ENCODE data around the gene PLAGL2.

PLAGL2 gene

DNA sequence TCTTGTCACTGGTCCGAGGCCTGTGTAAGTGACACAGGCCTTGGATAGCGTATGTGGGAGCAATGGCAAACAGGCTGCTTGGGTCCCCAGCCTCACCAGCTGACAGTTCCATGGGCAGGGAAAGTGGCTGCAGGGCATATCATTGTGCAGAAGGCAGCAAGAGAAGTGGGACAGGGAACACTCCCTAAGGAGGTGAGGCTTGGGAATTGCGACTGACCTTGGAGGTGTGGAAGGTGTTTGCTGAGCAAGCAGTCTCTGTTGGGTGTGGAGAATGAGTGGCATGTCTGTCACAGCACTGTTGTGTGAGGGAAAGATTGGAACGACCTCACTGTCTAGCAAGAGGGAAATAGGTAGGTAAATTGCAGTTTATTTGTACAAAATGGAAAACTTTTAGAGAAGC is 16.9 kb upstream of the PLAGL2 start:
- no peak overlapping the region for H3K4me3 ChIP-seq (ENCODE audit: low read length, poor library complexity, severe bottlenecking)
- no peaks in the 10 kb centered on the region for H3F3A ChIP-seq (ENCODE audit: low read depth)
- H4K20me1 ChIP-seq (ENCODE audit: insufficient read depth, low read length, poor library complexity, severe bottlenecking) = no peaks in the 10 kb centered on the region
- H3K4me2 ChIP-seq (ENCODE audit: low read depth, low read length, poor library complexity, severe bottlenecking) = no peak overlapping the region
- H3K4me1 ChIP-seq (ENCODE audit: insufficient read depth, low read length, poor library complexity, severe bottlenecking) = no peaks in the 10 kb centered on the region
- H3K79me2 ChIP-seq (ENCODE audit: insufficient read depth, low read length) = no peaks in the 10 kb centered on the region
- no peaks in the 10 kb centered on the region for H3K9me2 ChIP-seq (replicated peaks; ENCODE audit: low read depth, low read length)
- TF ChIP-seq EZH2phosphoT487 (IDR thresholded peaks at IDR 0.05; ENCODE audit: borderline replicate concordance) = no peak
- TF ChIP-seq, protein P1, sequence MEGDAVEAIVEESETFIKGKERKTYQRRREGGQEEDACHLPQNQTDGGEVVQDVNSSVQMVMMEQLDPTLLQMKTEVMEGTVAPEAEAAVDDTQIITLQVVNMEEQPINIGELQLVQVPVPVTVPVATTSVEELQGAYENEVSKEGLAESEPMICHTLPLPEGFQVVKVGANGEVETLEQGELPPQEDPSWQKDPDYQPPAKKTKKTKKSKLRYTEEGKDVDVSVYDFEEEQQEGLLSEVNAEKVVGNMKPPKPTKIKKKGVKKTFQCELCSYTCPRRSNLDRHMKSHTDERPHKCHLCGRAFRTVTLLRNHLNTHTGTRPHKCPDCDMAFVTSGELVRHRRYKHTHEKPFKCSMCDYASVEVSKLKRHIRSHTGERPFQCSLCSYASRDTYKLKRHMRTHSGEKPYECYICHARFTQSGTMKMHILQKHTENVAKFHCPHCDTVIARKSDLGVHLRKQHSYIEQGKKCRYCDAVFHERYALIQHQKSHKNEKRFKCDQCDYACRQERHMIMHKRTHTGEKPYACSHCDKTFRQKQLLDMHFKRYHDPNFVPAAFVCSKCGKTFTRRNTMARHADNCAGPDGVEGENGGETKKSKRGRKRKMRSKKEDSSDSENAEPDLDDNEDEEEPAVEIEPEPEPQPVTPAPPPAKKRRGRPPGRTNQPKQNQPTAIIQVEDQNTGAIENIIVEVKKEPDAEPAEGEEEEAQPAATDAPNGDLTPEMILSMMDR (conservative IDR thresholded peaks at IDR 0.05; ENCODE audit: low read length) = no peak
- no peak overlapping the region for H2AFZ ChIP-seq (ENCODE audit: low read length)
- no peaks in the 10 kb centered on the region for H3K9me3 ChIP-seq (ENCODE audit: insufficient read depth, low read depth, low read length)
- H3K27me3 ChIP-seq (ENCODE audit: insufficient read depth, low read length, poor library complexity, severe bottlenecking) = no peaks in the 10 kb centered on the region
- peaks cover 42% of the 10 kb centered on the region; the same call in 1 of the 2 replicates for H3K36me3 ChIP-seq (ENCODE audit: insufficient read depth, low read length)
- no peak overlapping the region for H3K9ac ChIP-seq (ENCODE audit: low read depth, low read length, poor library complexity, severe bottlenecking)

- no peaks in the 10 kb centered on the region for H3K4me1 ChIP-seq (ENCODE audit: insufficient read depth, low read length, poor library complexity, severe bottlenecking)
- H3K4me2 ChIP-seq (ENCODE audit: low read depth, low read length, poor library complexity, severe bottlenecking) = no peak overlapping the region
- H3K9me2 ChIP-seq (replicated peaks; ENCODE audit: low read depth, low read length) = no peaks in the 10 kb centered on the region
- no peaks in the 10 kb centered on the region for H3K9me3 ChIP-seq (ENCODE audit: insufficient read depth, low read depth, low read length)
- peaks cover 55% of the 10 kb centered on the region; the same call in 1 of the 2 replicates for H3K36me3 ChIP-seq (ENCODE audit: insufficient read depth, low read length)
- no peak overlapping the region for H3K4me3 ChIP-seq (ENCODE audit: low read length, poor library complexity, severe bottlenecking)
- no peak overlapping the region for H2AFZ ChIP-seq (ENCODE audit: low read length)
- no peaks in the 10 kb centered on the region for H3K79me2 ChIP-seq (ENCODE audit: insufficient read depth, low read length)
- H4K20me1 ChIP-seq (ENCODE audit: insufficient read depth, low read length, poor library complexity, severe bottlenecking) = no peaks in the 10 kb centered on the region
- no peaks in the 10 kb centered on the region for H3F3A ChIP-seq (ENCODE audit: low read depth)
- TF ChIP-seq, protein P1 (conservative IDR thresholded peaks at IDR 0.05; ENCODE audit: low read length) = no peak
- no peak for TF ChIP-seq EZH2phosphoT487 (IDR thresholded peaks at IDR 0.05; ENCODE audit: borderline replicate concordance)
- no peak overlapping the region for H3K9ac ChIP-seq (ENCODE audit: low read depth, low read length, poor library complexity, severe bottlenecking)
- no peaks in the 10 kb centered on the region for H3K27me3 ChIP-seq (ENCODE audit: insufficient read depth, low read length, poor library complexity, severe bottlenecking)
Measured at GRCh38 chr20:32218156-32218900, 10.8 kb upstream of the PLAGL2 start.

DNA sequence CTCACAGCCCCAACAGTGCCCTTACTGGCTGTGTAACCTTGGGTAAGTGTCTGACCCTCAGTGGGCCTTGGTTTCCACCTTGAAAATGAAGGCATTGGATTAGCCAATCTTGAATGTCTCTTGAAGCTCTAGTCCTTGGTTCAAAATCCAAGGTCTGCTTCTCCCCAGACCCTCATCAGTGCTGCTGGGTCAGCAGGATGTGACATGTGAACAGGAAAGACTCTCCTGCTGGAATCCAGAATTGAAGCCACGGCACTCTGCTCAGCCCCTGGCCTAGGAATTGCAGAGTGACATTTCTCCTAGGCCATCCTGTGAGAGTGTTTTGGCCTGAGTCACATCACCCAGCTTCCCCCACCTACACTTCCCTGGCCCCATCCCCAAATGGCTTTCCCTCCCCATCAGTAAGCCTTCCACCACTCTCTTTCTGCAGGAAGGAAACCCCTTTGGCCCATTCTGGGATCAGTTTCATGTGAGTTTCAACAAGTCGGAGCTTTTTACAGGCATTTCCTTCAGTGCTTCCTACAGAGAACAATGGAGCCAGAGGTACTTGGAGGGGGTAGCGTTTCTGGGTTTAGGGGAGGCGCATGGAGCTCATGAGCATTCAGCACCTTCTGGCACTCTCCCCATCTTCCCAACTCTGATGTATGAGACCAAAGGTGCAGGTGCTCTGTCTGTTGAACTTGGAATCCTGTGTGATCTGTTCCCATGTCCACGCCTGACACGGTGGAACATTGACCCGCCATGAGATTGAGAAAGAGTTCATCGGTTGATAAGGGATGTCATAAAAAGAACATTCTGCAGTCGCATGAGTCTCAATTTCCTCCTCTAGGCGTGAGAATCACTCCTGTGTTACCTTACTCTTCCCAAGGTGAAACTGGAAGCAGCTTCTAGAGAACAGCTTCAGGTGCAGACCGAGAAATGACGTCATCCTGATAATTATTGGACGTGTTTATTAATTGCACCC is 8.9 kb upstream of the PLAGL2 start:
- TF ChIP-seq, protein P1 (conservative IDR thresholded peaks at IDR 0.05; ENCODE audit: low read length) = no peak
- no peak for TF ChIP-seq EZH2phosphoT487 (IDR thresholded peaks at IDR 0.05; ENCODE audit: borderline replicate concordance)
- Histone ChIP-seq H3K4me1 (ENCODE audit: insufficient read depth, low read length, poor library complexity, severe bottlenecking) (no peaks in the 10 kb centered on the region), H3K4me2 (ENCODE audit: low read depth, low read length, poor library complexity, severe bottlenecking) (no peak overlapping the region), H4K20me1 (ENCODE audit: insufficient read depth, low read length, poor library complexity, severe bottlenecking) (no peaks in the 10 kb centered on the region), H3K27me3 (ENCODE audit: insufficient read depth, low read length, poor library complexity, severe bottlenecking) (no peaks in the 10 kb centered on the region), H3K9me3 (ENCODE audit: insufficient read depth, low read depth, low read length) (no peaks in the 10 kb centered on the region), H3F3A (ENCODE audit: low read depth) (no peaks in the 10 kb centered on the region), H2AFZ (ENCODE audit: low read length) (no peak overlapping the region), H3K4me3 (ENCODE audit: low read length, poor library complexity, severe bottlenecking) (no peak overlapping the region), H3K9ac (ENCODE audit: low read depth, low read length, poor library complexity, severe bottlenecking) (no peak overlapping the region), H3K36me3 (ENCODE audit: insufficient read depth, low read length) (peaks cover 44% of the 10 kb centered on the region; the same call in 1 of the 2 replicates), H3K9me2 (replicated peaks; ENCODE audit: low read depth, low read length) (no peaks in the 10 kb centered on the region), H3K79me2 (ENCODE audit: insufficient read depth, low read length) (0 out of 2 replicates have a peak, but pooled peaks cover 9% of the 10 kb centered on the region)
